HepG2 (cell line): ENCODE results near the gene NAV1. TPM values are rescaled to one million over a fixed set of nuclear protein-coding genes. Genes with fewer than 3 reads are reported as not detected.

Experiments
- ATAC-seq: fragments of 200-7000 bp; cut with Tn5 transposase; 3 replicates; pipeline ENCODE4 v1.9.1; 2020; ENCODE audit warnings: mild to moderate bottlenecking, moderate library complexity
- BruUV-seq: library from RNA; stranded (reverse); fragments of 400-500 nt; replicated peaks from 2 replicates; lab custom pipeline; 2021; lab: Mats Ljungman, UMichigan
- CTCF ChIA-PET: fragments of 300-600 bp; formaldehyde crosslinking; extraction: SDS; loops from one replicate; lab custom pipeline; 2021; ENCODE audit warnings: low total read pairs, inconsistent platforms, low intra/inter-chr PET ratio; lab: Yijun Ruan, JAX
- POLR2A ChIA-PET: fragments of 350-600 bp; sonication (Branson Sonifier 250); formaldehyde crosslinking; loops from one replicate; lab custom pipeline; 2020; ENCODE audit warnings: antibody characterized with exemption, inconsistent platforms; lab: Yijun Ruan, JAX
- DNase-seq: peaks from one replicate; pipeline ENCODE4 v3.0.0-alpha.2; 2015; ENCODE audit warnings: low spot score
- FAIRE-seq: peaks from 3 replicates; lab custom pipeline; 2011; peaks lifted over from hg19 to GRCh38; lab: Jason Lieb, UNC
- H2AFZ ChIP-seq: one replicate; pipeline ENCODE4 v1.6.1; 2011; ENCODE audit warnings: low read length, inconsistent platforms
- H3K27ac ChIP-seq: fragments of 300-600 bp; 3 replicates; pipeline ENCODE4 v1.8.0; 2011; ENCODE audit warnings: mixed run types, mild to moderate bottlenecking, mixed read lengths, low read length, inconsistent platforms; ENCODE audit not compliant: insufficient read depth; ENCODE audit errors: extremely low read length
- H3K27me3 ChIP-seq, 2 experiments: fragments of 200-600 bp in 1 of 2; 2 replicates in 1 of 2; 3 replicates in 1 of 2; pipeline versions ENCODE4 v1.6.0 to v1.8.0; 2011; ENCODE audit warnings: low read length in 2 of 2, mild to moderate bottlenecking in 2 of 2, moderate library complexity in 2 of 2, inconsistent platforms in 1 of 2; ENCODE audit not compliant: insufficient read depth in 2 of 2, control insufficient read depth in 1 of 2
- H3K36me3 ChIP-seq, 2 experiments: fragments of 200-600 bp in 1 of 2; replicated peaks in 1 of 2; 2 replicates in 1 of 2; 3 replicates in 1 of 2; pipeline versions ENCODE4 v1.5.1 to v1.8.0; 2011; ENCODE audit warnings: low read length in 2 of 2, inconsistent platforms in 1 of 2; ENCODE audit not compliant: insufficient read depth in 2 of 2, control insufficient read depth in 1 of 2
- H3K4me1 ChIP-seq: 2 replicates; pipeline ENCODE4 v1.5.1; 2012; ENCODE audit warnings: low read length, inconsistent platforms; ENCODE audit not compliant: insufficient read depth
- H3K4me2 ChIP-seq: 2 replicates; pipeline ENCODE4 v1.6.0; 2011; ENCODE audit warnings: low read depth, low read length, inconsistent platforms
- H3K4me3 ChIP-seq, 3 experiments: fragments of 200-600 bp in 1 of 3; sonication (generic), shearing (Covaris generic) in 1 of 3; replicated peaks in 1 of 3; 2 replicates each; pipeline ENCODE4 v1.5.1; 2011 to 2016; ENCODE audit warnings: low read length in 3 of 3, inconsistent platforms in 2 of 3, low read depth in 2 of 3, mild to moderate bottlenecking in 2 of 3, control low read depth in 1 of 3, mixed read lengths in 1 of 3; ENCODE audit not compliant: insufficient read depth in 1 of 3
- H3K79me2 ChIP-seq: one replicate; pipeline ENCODE4 v1.6.1; 2011; ENCODE audit warnings: low read length, inconsistent platforms; ENCODE audit not compliant: insufficient read depth
- H3K9ac ChIP-seq: 2 replicates; pipeline ENCODE4 v1.6.0; 2011; ENCODE audit warnings: mild to moderate bottlenecking, low read depth, low read length, inconsistent platforms; ENCODE audit not compliant: insufficient read depth
- H3K9me3 ChIP-seq: 2 replicates; pipeline ENCODE4 v1.5.1; 2012; ENCODE audit warnings: mild to moderate bottlenecking, low read length
- H4K20me1 ChIP-seq: 2 replicates; pipeline ENCODE4 v1.6.0; 2011; ENCODE audit warnings: inconsistent platforms, mild to moderate bottlenecking, low read length, moderate library complexity; ENCODE audit not compliant: insufficient read depth
- HDAC1 ChIP-seq: sonication (generic); formaldehyde crosslinking; IDR thresholded peaks from 2 replicates; pipeline ENCODE4 v1.5.1; 2020; ENCODE audit warnings: mild to moderate bottlenecking, missing genetic modification reagents
- MAFK ChIP-seq, 2 experiments: IDR thresholded peaks in 1 of 2; conservative IDR thresholded peaks in 1 of 2; 2 replicates each; pipeline ENCODE4 v1.6.1; 2011; ENCODE audit warnings: improper control_type of control experiment in 2 of 2, low read length in 2 of 2
- NR2C2 ChIP-seq: sonication (generic); formaldehyde crosslinking; IDR thresholded peaks from 2 replicates; pipeline ENCODE4 v1.4.0; 2020; ENCODE audit warnings: missing genetic modification reagents, mild to moderate bottlenecking, moderate library complexity, borderline replicate concordance
- ZMYM3 ChIP-seq: sonication (generic); formaldehyde crosslinking; IDR thresholded peaks from 2 replicates; pipeline ENCODE4 v1.5.1; 2020; ENCODE audit warnings: mild to moderate bottlenecking, missing genetic modification reagents
- ZNF20 ChIP-seq: sonication (generic); formaldehyde crosslinking; IDR thresholded peaks from 2 replicates; pipeline ENCODE4 v1.4.0; 2020; ENCODE audit warnings: mild to moderate bottlenecking, moderate library complexity, missing genetic modification reagents
- WGBS: methylation state at CpG from one replicate; pipeline ENCODE4 v1.1.6; 2017; ENCODE audit warnings: low lambda C conversion rate; 5-methylcytosine and 5-hydroxymethylcytosine counted together
- in situ Hi-C: cut with HindIII; loops from 2 replicates; pipeline ENCODE4 v1.10.0; 2017; ENCODE audit warnings: low pct_unique_long_range_greater_than_20kb; ENCODE audit not compliant: extremely low pct_ligation_motif_present
- intact Hi-C: fragments of 100-400 bp; cut with micrococcal nuclease; formaldehyde crosslinking; loops from one replicate; pipeline ENCODE4 v1.10.0; 2022; ENCODE audit not compliant: unreplicated experiment
- polyA plus RNA-seq, 8 experiments: library from polyadenylated mRNA; depleted of rRNA in 3 of 8; stranded (reverse) in 7 of 8; unstranded in 1 of 8; fragments of >200 nt; fragmentation: Illumina TruSeq in 4 of 8; extraction: Trizol in 4 of 8; gene quantifications; 2 replicates each; pipeline versions ENCODE4 v1.2.1 to v1.2.3, GENCODE V29; 2011 to 2016; ENCODE audit warnings: low read depth in 4 of 8, missing spikeins in 1 of 8, mixed read lengths in 1 of 8; ENCODE audit not compliant: insufficient read depth in 1 of 8
- total RNA-seq, 5 experiments: library from RNA; depleted of rRNA; stranded (reverse); fragments of >200 nt; fragmentation: Illumina TruSeq; extraction: Trizol; gene quantifications; 2 replicates each; pipeline ENCODE4 v1.2.3, GENCODE V29; 2016; ENCODE audit warnings: low read depth in 1 of 5
- TF ChIP-seq, protein P1 (sequence below): sonication (generic); formaldehyde crosslinking; IDR thresholded peaks from 2 replicates; pipeline ENCODE4 v1.4.0; 2020; ENCODE audit warnings: mild to moderate bottlenecking, missing genetic modification reagents

The NAV1 gene
- total and polyA plus RNA-seq, 2 of the 13 experiments (the other 11 are each of a cell fraction or from before 2014, with no cell fraction given): not detected

DNA sequence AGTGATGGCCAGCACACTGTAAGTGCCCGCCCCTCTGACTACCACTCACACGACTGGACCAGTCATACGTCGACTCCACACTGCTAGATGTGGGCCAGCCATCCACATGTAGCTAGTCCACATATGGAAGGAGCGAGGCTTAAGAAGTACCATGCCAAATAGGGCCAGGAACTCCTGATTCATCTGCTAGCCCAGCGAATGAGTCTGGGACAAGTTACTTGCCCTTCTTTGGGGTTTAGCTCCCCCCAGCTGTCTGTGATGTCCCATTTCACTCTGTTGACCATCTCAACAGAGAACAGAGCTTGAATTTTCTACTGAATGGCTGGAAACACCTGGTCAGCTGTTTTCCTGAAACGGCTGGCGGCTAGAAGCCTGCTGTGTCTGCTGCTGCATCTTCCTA is 37.8 kb upstream of the NAV1 start:
- Histone ChIP-seq H3K9me3 (no peaks in the 10 kb centered on the region), H3K27ac (peak overlapping the region; percentile 49), H3K4me1 (peaks cover 87% of the 10 kb centered on the region), H4K20me1 (no peaks in the 10 kb centered on the region), H3K4me2 (peak overlapping the region; percentile 21), H3K27me3 (no peaks in the 10 kb centered on the region), H3K4me3 (no peak overlapping the region; a peak in 1 of 6 replicates), H3K36me3 (no peaks in the 10 kb centered on the region), H3K9ac (no peak overlapping the region), H3K79me2 (no peaks in the 10 kb centered on the region), H2AFZ (no peak overlapping the region)
- CTCF ChIA-PET: interaction anchor here (1.6 kb wide), 1 partner anchor 12 kb away, joined by 3 read pairs; no protein-coding TSS in a partner anchor
- no peak for FAIRE-seq
- no TSS peak for BruUV-seq
- in situ Hi-C loops: no loop called here
- ATAC-seq: peak; percentile 3; the same call in 1 of the 3 replicates
- POLR2A ChIA-PET: interaction anchor here (1.4 kb wide), 1 partner anchor 32 kb away, joined by 3 read pairs; the partner anchor contains the start of gene PHLDA3
- no peak for DNase-seq
- TF ChIP-seq ZMYM3 (CRISPR knock-in tag): 0 out of 2 replicates have a peak, but pooled peaks have one; percentile 40
- peak in 1 of 2 experiments; percentile 29; a peak in 1 of 4 replicates for TF ChIP-seq MAFK (conservative IDR thresholded peaks at IDR 0.05 in 1 of 2, IDR thresholded peaks at IDR 0.05 in 1 of 2; ENCODE audit: low read length in 2 of 2)
- TF ChIP-seq ZNF20 (CRISPR knock-in tag): no peak
- peak; percentile 11 for TF ChIP-seq HDAC1 (CRISPR knock-in tag)
- TF ChIP-seq, protein P1, sequence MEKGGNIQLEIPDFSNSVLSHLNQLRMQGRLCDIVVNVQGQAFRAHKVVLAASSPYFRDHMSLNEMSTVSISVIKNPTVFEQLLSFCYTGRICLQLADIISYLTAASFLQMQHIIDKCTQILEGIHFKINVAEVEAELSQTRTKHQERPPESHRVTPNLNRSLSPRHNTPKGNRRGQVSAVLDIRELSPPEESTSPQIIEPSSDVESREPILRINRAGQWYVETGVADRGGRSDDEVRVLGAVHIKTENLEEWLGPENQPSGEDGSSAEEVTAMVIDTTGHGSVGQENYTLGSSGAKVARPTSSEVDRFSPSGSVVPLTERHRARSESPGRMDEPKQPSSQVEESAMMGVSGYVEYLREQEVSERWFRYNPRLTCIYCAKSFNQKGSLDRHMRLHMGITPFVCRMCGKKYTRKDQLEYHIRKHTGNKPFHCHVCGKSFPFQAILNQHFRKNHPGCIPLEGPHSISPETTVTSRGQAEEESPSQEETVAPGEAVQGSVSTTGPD: no peak
- 0 out of 2 replicates have a peak, but pooled peaks have one; percentile 21 for TF ChIP-seq NR2C2 (CRISPR knock-in tag)
- intact Hi-C loops: no loop called here
- 78% methylated on average over 7 of the region's 8 CpGs for WGBS
